Parathyroid adenoma (tissue), 2 donors: Measurements from ENCODE around the gene ANO4.

Source experiments
- H2AFZ ChIP-seq: fragments of 300-600 bp; sonication (generic); one replicate; pipeline ENCODE4 v1.7.0; 2017; ENCODE audit warnings: antibody characterized with exemption, mild to moderate bottlenecking
- H3K27ac ChIP-seq: fragments of 300-600 bp; sonication (generic); one replicate; pipeline ENCODE4 v1.7.0; 2017
- H3K27me3 ChIP-seq: fragments of 300-600 bp; sonication (generic); one replicate; pipeline ENCODE4 v1.7.0; 2017; ENCODE audit warnings: low read length; ENCODE audit not compliant: control insufficient read depth, insufficient read depth
- H3K36me3 ChIP-seq: fragments of 300-600 bp; sonication (generic); one replicate; pipeline ENCODE4 v1.7.0; 2017; ENCODE audit warnings: low read length; ENCODE audit not compliant: control insufficient read depth, insufficient read depth
- H3K4me1 ChIP-seq: fragments of 300-600 bp; sonication (generic); one replicate; pipeline ENCODE4 v1.7.0; 2017; ENCODE audit warnings: control low read depth
- H3K4me2 ChIP-seq: fragments of 300-600 bp; sonication (generic); one replicate; pipeline ENCODE4 v1.7.0; 2017; ENCODE audit warnings: low read length
- H3K4me3 ChIP-seq: fragments of 300-600 bp; sonication (generic); one replicate; pipeline ENCODE4 v1.7.0; 2017; ENCODE audit warnings: low read depth, low read length
- H3K79me2 ChIP-seq: fragments of 300-600 bp; sonication (generic); one replicate; pipeline ENCODE4 v1.7.0; 2017; ENCODE audit warnings: control low read depth
- H3K9ac ChIP-seq: fragments of 300-600 bp; sonication (generic); one replicate; pipeline ENCODE4 v1.7.0; 2017; ENCODE audit warnings: mild to moderate bottlenecking
- H3K9me3 ChIP-seq: fragments of 300-600 bp; sonication (generic); one replicate; pipeline ENCODE4 v1.7.0; 2017; ENCODE audit warnings: low read length; ENCODE audit not compliant: control insufficient read depth
- CTCF ChIP-seq: fragments of 300-600 bp; sonication (generic); IDR thresholded peaks from one replicate; pipeline ENCODE4 v1.7.0; 2017; ENCODE audit warnings: antibody characterized with exemption, mild to moderate bottlenecking
- donor health status: primary hyperparathyroidism.

Gene ANO4

GRCh38 chr12:100823963-100824362, 29.4 kb downstream of the ANO4 start:
- Histone ChIP-seq H3K9ac (no peak overlapping the region), H3K36me3 (no peaks in the 10 kb centered on the region), H3K4me1 (no peaks in the 10 kb centered on the region), H3K27me3 (no peaks in the 10 kb centered on the region), H3K27ac (no peak overlapping the region), H2AFZ (no peak overlapping the region), H3K9me3 (no peaks in the 10 kb centered on the region), H3K4me2 (no peak overlapping the region), H3K79me2 (no peaks in the 10 kb centered on the region), H3K4me3 (no peak overlapping the region)
- no peak for TF ChIP-seq CTCF

GRCh38 chr12:100824476-100824875, 29.9 kb downstream of the ANO4 start:
- no peak overlapping the region for H3K4me2 ChIP-seq
- no peaks in the 10 kb centered on the region for H3K79me2 ChIP-seq
- H3K36me3 ChIP-seq: no peaks in the 10 kb centered on the region
- no peak for TF ChIP-seq CTCF
- no peaks in the 10 kb centered on the region for H3K9me3 ChIP-seq
- no peak overlapping the region for H3K27ac ChIP-seq
- H3K4me1 ChIP-seq: no peaks in the 10 kb centered on the region
- H2AFZ ChIP-seq: no peak overlapping the region
- H3K9ac ChIP-seq: no peak overlapping the region
- no peak overlapping the region for H3K4me3 ChIP-seq
- no peaks in the 10 kb centered on the region for H3K27me3 ChIP-seq

GRCh38 chr12:100826323-100826722, 31.7 kb downstream of the ANO4 start:
- Histone ChIP-seq H3K79me2 (no peaks in the 10 kb centered on the region), H3K27ac (no peak overlapping the region), H2AFZ (no peak overlapping the region), H3K36me3 (no peaks in the 10 kb centered on the region), H3K4me3 (no peak overlapping the region), H3K9ac (no peak overlapping the region), H3K4me1 (no peaks in the 10 kb centered on the region), H3K9me3 (no peaks in the 10 kb centered on the region), H3K4me2 (no peak overlapping the region), H3K27me3 (no peaks in the 10 kb centered on the region)
- no peak for TF ChIP-seq CTCF

GRCh38 chr12:100827901-100828520, 33.4 kb downstream of the ANO4 start:
- H3K9ac ChIP-seq: no peak overlapping the region

More at GRCh38 chr12:100827901-100828520, 33.4 kb downstream of the ANO4 start:
- H2AFZ ChIP-seq: no peak overlapping the region
- no peak for TF ChIP-seq CTCF
- H3K4me3 ChIP-seq: no peak overlapping the region
- H3K27me3 ChIP-seq: no peaks in the 10 kb centered on the region
- H3K9me3 ChIP-seq: no peaks in the 10 kb centered on the region
- H3K4me2 ChIP-seq: no peak overlapping the region
- no peak overlapping the region for H3K27ac ChIP-seq
- H3K4me1 ChIP-seq: no peaks in the 10 kb centered on the region
- no peaks in the 10 kb centered on the region for H3K36me3 ChIP-seq
- H3K79me2 ChIP-seq: no peaks in the 10 kb centered on the region
